CD4-positive, alpha-beta T cell treated with Interleukin-6 for 4 hours (primary cell): Measurements from ENCODE around the gene RCN2.

Source experiments
- DNase-seq: peaks from one replicate; pipeline ENCODE4 v3.0.0-alpha.2; 2020; ENCODE audit warnings: mixed read lengths

The RCN2 gene

GRCh38 chr15:76994971-76995945, 63.7 kb downstream of the RCN2 start, which contains the start of gene PSTPIP1:
Gene PSTPIP1 (plus strand): TSS chr15:76995126. CDS start chr15:76995574, 448 bp downstream.
- peak; percentile 86 for DNase-seq

- no peak for DNase-seq
Observed at GRCh38 chr15:76996076-76996525, 64.6 kb downstream of the RCN2 start.

DNA sequence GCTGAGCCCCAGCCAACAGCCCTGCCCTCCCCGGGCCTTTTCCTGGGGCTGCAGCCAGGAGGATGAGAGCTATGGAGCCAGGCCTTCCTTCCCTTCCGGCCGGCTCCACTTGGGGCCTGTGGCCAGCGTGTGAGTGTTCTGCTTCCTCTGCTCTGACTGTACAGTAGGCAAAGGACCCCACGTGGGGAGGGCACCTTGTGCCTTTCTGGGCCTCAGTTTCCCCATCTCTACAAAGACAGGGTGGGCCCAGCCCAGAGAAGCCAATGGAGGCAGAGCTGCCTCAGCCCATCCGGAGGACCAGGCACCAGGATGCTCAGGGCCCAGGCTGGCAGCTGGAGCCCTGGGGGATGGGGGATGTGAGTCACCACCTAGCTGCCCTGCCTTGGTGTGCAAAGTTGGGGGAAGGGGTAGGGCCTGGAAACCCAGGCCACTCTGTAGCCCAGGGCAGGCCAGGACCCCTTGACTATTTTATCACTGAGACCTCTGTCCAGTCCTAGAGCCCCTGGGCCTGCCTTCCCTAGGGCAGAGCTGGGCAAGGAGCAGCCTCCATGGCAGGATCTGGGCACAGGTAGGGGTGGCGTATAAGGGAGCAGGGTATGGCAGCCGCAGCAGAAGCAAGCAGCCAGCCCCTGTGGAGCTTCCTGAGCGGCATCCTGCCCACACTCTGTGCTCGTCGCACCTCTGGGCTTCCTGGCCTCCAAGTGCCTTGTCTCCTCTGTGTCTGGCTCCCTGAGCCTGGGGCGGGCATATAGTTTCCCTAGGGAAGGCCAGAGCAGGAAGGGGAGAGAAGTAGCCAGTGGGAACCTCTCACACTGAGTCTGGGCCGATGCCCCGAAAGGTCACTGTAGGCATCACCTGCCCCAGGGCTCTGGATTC, 65.2 kb downstream of the RCN2 start:
- peak; percentile 84 for DNase-seq

GRCh38 chr15:76998663-76999285, 67.2 kb downstream of the RCN2 start:
- DNase-seq: peak; percentile 51

DNA sequence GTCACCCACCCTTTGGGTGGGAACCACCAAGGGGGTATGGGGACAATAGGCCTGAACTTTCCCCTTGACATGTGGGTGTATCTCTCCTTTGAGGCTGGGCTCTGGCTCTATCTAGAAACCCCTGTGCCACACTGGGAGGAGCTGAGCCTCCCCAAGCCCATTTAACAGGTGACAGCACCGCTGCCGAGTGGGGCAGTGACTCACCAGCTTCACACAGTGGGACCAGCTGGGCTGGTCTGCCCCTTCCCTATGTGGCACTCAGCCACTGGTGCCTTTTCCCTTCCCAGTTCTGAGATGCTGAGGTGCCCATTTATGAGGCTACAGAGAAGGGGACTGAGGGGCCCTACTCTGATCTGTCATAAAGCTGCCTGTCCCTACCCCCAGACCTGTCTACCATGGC, 68.4 kb downstream of the RCN2 start:
- DNase-seq: peak; percentile 49

DNA sequence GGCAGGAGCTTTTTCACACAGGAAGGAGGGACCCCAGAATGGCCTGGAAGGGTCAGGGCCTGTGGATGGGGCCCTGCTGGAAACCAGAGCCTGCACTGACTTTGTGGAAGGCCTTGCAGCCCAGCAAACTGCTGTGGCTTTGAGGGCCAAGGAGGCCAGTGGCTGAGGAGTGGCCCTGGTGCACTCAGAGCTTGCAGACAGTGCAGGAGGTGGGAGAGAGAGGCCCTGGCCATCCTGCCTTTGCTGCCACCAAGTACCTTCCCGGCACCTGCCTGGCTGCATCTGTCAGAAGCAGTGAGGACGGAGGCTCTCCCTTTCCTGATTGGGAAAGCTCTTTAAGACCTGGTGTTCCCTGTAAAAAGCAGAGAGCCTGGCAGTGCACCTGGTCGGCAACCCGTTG, 69.8 kb downstream of the RCN2 start:
- DNase-seq: no peak

DNA sequence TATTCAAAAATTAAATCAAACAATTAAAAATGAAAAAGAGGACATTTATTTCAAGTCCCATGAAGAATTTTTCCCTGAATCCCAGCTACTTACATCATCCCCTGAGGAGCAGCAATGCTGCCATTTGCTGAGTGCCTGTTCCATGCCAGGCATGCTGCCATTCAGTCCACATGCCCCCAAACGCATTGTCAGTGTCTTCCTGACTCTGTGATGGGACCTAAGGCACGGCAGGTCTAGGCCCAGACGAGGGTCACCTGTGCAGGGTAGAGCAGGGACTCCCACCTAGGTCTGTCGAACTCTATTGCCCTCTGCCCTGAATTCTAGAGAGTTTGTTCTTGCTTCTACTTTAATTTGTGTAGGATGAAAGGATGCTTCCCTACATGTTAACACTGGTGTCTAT, 70.4 kb downstream of the RCN2 start:
- no peak for DNase-seq

DNA sequence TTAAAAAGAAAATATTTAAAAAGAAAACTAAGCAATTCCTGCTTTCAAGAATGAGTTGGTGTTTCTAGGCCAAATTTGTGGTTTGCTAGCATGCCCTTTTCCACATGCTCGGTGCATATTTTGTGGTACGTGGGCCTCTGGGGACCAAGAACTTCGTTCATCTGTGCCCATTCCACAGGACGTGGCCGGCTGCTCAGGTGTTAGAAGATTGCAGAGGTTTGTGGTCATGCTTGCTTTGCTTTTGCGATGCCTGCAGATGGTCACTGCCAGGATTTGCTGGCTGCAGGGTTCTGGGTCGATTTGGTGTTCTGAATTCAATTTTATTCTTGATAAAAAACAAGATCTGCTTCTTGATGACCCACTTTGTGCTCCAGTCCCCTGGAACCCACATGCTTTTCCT, 70.9 kb downstream of the RCN2 start:
- no peak for DNase-seq

DNA sequence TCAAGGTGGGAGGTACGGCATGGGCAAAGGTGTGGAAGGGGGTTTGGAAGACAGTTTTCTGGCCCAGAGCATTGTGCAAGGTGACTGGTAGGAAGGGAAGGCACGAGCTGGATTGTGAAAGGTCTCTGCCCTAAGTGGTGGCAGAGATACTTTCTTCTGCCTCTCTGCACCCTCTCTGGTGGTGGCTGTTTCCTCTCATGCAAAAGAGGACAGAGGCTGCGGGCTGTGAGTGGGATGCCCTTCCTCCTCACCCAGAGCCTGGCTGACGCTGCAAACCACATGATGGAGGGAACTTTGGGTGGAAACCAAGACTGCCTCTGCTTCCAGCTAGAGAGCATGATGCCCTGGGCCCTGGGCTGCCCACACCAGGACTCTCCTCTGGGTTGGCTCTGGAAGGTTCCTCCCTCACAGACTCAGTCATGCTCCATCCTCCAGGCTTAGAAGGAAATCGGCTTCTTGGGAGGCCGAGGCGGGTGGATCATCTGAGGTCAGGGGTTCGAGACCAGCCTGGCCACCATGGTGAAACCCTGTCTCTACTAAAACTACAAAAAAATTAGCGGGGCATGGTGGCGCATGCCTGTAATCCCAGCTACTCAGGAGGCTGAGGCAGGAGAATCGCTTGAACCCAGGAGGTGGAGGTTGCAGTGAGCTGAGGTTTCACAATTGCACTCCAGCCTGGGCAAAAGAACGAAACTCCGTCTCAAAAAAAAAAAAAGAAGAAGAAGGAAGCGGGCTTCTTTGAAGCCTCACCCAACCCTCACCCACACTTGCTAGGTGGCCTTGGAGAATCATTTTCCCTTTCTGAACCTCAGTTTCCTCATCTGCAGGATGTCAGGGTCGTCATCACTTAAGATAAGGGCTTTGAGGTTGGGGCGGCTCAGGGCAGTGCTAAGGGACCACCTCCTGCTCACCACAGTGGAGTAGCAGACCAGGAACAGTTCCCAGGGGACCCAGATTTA, 71.7 kb downstream of the RCN2 start:
- DNase-seq: peak; percentile 79
